ENCODE data around the gene TNFRSF9.
A peak's percentile ranks its signal among the peaks of the same experiment; 100 is the strongest.
"Not testable (repeated sequence)": the region's sequence is repeated elsewhere in the genome, so short reads cannot be mapped to it uniquely, and the experiment has no call there.

The TNFRSF9 gene

DNA sequence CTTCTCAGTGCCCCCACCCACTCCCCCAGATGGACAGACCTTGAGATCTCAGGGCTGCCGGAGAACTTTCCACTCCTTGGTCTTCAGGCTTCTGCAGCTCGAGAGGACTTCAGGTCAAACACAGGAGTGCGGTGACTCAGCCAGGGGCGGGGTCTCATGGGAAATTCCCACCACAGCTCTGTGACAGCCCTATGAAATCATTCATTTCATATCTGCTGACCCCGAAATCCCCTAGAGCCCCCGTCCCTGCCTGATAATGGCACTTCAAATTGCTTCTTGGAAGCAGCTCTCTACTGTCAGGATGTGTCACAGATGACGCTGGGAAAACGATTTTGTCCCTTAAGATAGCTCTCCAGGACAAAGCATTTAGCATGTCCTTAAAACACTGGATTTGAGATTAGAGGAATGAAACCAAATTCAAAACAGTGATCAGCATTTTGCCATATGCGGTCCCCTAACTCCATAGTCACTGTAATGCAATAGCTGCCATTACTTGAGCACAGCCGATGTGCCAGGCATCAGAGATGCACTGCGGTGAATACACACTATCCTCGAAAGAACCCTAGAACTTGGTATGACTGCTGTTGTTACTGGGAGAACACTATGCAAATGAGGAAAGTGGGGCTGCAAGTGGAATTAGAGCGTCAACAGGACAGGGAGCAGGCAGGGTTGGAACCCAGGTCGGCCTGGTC, at the start of gene TNFRSF9:
Gene TNFRSF9 (minus strand): TSS at position 95 of the 692 bp plus-strand sequence. CDS start 845 bp downstream, outside the sequence.
- DNase-seq: peak; percentile 56

DNA sequence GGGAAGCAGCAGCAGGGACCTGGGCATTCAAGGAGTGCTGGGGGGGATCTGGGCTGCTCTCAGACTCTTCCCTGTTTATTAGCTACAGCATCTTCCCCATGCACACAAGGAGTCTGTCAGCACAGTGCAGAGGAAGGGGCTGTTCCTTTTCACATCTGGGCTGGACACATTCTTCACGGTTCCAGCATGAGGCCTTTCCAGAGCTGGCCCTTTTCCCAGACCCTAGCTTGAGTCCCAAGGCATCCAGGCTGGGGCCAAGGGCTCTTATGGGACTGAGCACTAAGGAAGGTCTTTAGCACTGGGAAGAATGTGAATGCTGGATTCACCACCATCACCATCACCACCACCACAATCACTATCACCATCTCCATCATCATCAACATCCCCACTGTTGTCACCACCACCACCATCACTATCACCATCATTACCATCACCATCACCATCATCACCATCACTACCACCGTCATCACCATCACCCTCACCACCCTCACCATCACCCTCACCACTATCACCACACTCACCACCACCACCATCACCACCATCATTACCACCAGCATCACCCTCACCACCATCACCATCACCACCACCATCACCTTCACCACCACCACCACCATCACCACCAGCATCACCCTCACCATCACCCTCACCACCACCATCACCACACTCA, 49.3 kb upstream of the TNFRSF9 start:
- DNase-seq: no peak

- no peak for DNase-seq
Observed at GRCh38 chr1:7988576-7988975, 47.9 kb upstream of the TNFRSF9 start.

GRCh38 chr1:7987528-7987927, 46.9 kb upstream of the TNFRSF9 start:
- DNase-seq: no peak

- DNase-seq: no peak
Observed at GRCh38 chr1:7985851-7986612, 45.4 kb upstream of the TNFRSF9 start.

GRCh38 chr1:7984811-7985210, 44.2 kb upstream of the TNFRSF9 start:
- no peak for DNase-seq

DNA sequence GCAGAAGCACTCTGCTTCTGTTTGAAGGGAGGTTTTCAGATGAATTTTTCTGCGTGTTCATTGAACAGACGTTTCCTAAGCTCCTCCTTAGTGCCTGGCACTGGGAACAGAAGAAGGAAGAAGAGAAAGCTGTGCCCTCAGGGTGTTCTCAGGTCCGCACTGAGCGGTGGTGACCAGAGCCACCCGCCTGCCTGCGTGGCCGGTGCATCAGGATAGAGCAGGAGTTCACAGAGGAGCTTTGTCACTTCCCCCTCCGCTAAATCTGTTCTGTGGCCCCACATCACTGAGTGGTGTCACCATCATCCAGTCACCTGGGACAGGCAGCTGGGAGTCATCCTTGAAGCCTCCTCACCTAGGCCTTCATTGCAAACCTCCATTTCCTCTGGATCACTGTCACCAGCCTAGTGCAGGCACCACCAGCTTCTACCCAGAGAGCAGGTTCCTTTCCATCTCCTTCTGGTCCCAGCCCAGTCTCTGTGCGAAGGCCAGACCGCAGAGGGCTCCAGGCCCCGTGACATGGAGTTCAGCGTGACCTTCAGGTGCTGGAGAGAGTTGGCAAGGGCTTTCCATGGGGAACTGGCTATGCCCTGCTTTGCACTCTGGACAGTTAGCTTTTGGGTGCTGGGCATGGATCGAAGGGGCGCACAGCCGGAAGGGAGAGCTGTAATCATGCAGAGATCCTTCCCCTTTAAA, 42.6 kb upstream of the TNFRSF9 start:
- no peak for DNase-seq

GRCh38 chr1:7980984-7981383, 40.3 kb upstream of the TNFRSF9 start:
- no peak for DNase-seq

DNA sequence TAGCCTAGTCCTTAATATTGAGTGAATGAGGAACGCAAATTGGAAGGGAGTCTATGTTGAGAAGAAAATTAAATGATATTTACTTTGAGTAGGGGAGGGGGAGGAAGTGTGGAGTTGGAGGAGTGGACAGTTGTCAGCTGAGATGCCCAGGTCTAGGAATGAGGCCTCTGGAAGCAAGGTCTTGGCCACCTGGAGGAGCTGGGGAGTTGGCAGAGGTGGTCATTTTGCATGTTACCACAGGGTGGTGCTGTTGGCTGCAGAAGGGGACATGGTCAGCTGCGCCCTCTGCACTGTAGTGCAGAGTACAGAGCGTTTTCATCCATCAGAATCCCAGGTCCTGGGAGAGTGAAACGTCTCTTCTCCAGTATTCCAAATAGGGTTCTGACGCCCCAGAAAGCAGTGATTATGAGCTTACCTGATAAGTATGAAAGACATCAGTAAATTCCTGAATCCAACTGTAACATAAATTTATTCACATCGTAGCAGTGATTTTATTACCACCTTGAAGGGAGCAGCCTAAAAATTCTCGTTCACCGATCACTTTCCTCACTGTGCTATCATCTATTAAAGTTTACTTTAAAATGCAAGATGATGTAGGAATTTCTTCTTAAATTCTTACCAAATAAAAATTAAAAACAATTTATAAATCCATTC, 34.7 kb upstream of the TNFRSF9 start:
- peak; percentile 76 for DNase-seq

GRCh38 chr1:7973086-7973485, 32.4 kb upstream of the TNFRSF9 start:
- DNase-seq: no peak

- no peak for DNase-seq
Observed at GRCh38 chr1:7972285-7972684, 31.6 kb upstream of the TNFRSF9 start.

GRCh38 chr1:7971024-7971423, 30.4 kb upstream of the TNFRSF9 start:
- no peak for DNase-seq

DNA sequence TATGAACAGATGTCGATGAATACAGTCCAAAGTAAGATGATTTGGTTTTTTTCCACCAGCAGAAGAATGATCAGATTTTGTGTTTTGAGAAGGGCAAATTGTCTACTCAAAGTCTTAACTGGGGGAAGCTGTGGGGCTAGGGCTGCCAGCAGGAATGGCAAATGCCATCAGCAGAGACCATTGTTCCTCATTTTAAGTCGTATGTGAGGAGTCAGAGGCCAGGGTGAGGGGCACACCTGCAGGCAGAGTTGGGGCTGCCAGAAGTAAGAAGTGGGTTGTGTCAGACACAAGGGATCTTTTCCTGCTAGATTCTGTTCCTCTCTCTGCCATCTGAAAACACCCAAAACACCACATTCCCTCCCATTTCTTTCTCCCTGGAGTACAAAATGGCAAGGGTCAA, 29.6 kb upstream of the TNFRSF9 start:
- no peak for DNase-seq

- no peak for DNase-seq
Observed at GRCh38 chr1:7967651-7968050, 27.0 kb upstream of the TNFRSF9 start.

GRCh38 chr1:7967196-7967595, 26.6 kb upstream of the TNFRSF9 start:
- no peak for DNase-seq

DNA sequence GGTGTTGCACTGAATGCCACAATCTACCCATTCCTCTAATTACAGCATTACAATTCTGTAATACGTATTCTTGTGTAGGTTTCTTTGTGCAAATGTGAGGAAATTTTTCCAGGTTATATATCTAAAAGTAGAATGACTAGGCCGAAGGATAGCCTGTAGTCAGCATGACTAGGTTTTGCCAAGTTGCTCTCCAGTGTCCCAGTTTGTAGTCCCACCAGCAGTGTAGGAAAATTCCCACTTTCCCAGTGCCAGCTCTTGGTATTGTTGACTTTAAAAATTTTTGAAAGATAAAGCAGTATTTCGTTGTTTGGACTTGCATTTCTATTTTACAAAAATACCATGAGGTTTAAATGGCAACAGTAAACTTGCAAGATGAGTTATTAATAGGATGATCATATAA, 23.8 kb upstream of the TNFRSF9 start:
- DNase-seq: no peak

DNA sequence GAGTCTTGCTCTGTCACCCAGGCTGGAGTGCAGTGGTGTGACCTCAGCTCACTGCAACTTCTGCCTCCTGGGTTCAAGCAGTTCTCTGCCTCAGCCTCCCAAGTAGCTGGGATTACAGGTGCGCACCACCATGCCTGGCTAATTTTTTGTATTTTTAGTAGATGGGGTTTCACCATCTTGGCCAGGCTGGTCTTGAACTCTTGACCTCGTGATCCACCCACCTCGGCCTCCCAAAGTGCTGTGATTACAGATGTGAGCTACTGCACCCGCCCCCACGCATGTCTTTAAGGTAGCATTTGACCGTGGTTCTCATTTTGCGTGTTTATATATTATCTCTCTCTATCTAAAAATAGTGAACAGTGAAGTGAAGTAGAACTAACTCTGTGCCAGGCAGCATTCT, 23.2 kb upstream of the TNFRSF9 start:
- DNase-seq: not testable (repeated sequence)

DNA sequence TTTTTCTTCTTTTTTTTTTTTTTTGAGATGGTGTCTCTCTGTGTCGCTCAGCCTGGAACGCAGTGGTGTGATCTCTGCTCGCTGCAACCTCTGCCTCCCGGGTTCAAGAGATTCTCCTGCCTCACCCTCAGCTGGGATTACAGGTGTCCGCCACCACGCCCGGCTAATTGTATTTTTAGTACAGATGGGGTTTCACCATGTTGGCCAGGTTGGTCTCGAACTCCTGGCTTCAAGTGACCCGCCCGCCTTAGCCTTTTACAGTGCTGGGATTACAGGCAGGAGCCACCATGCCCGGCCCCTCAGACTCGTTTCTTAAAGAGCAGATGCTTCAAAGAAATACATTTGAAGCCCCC, 22.7 kb upstream of the TNFRSF9 start:
- not testable (repeated sequence) for DNase-seq

DNA sequence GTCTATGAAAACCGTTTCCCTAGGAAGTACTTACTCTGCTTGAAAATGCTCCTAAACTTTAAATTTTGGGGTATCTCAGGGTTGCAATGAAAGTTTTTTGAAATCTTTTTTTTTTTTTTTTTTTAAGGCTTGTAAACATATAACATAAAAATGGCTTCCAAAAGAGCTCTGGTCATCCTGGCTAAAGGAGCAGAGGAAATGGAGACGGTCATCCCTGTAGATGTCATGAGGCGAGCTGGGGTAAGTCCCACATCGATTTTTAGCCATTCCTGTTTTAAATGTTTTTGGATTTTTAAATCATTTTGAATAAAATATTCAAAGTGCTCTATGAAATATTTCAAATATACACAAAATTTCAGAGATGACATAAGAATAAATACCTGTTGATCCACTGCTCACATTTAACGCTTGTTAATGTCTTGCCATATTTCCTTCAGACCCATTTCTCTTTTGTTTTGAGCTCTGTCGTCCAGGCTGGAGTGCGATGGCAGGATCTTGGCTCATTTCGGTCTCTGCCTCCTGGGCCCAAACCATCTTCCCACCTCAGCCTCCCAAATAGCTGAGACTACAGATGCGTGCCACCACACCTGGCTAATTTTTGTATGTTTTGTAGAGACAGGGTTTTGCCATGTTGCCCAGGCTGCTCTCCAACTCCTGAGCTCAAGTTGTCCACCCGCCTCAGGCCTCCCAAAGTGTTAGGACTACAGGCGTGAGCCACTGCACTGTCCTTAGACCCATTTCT, 22.2 kb upstream of the TNFRSF9 start:
- no peak for DNase-seq

DNA sequence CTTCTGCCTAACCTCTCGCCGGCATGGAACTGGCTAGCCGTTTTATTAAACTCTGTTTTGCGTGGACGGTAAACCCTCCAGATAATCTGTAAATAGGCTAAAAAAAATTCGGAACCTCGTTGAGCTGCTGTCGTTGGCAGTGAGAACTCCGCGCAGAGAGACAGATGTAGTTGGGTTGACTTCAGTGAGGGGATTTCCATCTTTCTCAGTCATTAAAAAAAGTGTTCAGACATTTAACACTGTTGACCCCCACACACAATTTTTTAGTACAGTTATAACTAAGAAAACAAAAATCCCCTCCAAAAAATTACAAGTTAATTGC, 21.3 kb upstream of the TNFRSF9 start:
- no peak for DNase-seq

DNA sequence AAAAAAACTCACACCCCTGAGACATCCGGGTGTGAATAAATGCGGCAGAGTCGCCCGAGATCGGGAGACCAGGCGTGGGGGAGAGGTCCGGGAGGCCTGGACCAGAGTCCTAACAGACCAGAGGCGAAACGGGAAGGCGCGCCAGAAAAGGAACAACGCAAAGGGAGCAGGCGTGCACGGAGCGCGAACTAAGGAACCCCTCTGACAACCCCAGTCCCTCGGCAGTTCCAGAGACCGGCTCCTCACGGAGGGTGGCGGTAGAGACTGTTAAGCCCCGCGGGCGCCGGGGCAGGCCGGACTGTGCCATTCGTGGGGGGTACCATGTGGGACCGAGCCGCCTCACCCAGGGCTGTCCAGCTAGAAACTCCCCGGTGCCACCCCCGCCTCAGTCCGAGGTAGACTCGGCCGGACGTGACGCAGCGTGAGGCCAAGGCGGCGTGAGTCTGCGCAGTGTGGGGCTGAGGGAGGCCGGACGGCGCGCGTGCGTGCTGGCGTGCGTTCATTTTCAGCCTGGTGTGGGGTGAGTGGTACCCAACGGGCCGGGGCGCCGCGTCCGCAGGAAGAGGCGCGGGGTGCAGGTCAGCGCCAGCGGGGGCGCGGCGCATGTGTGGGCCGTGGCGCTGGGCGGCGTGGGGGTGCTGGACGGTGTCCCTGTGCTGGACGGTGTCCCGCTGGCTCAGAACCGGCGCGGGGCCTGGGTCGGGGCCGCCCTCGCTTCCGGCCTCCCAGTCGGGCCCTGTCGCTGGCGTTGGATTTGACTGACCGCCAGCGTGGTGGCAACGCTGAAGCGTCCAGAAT, 20.8 kb upstream of the TNFRSF9 start, which contains the start of gene PARK7:
Gene PARK7 (plus strand): TSS at position 496 of the 798 bp plus-strand sequence. CDS start 1,075 bp downstream, outside the sequence.
- peak; percentile 99 for DNase-seq

All from OCI-M1 (cell line).